ENCODE data around the gene RSF1. TPM values are rescaled to one million over a fixed set of nuclear protein-coding genes. Genes with fewer than 3 reads are reported as not detected.
"Not testable (repeated sequence)": the region's sequence is repeated elsewhere in the genome, so short reads cannot be mapped to it uniquely, and the experiment has no call there.

The RSF1 gene
- total RNA-seq, 4 donors from 2014 or later: 69.3 to 127 (median 77.0) TPM

- peak overlapping the region in 3 of 4 donors; percentile 24 to 81 (median 60) for H3K27ac ChIP-seq
These were observed 183.7 kb downstream of the RSF1 start for GRCh38 chr11:77636731-77637344.

GRCh38 chr11:77633926-77634325, 186.6 kb downstream of the RSF1 start:
- 83 to 90% methylated on average over 5 of the region's 5 CpGs for WGBS, 2 donors
- H3K36me3 ChIP-seq; H3K27me3 ChIP-seq; H3K4me3 ChIP-seq; DNase-seq (ENCODE audit: low spot score in 2 of 2); H3K27ac ChIP-seq; H3K9me3 ChIP-seq: not testable (repeated sequence)
- H3K4me1 ChIP-seq: peaks cover 0 to 55% (median 21%) of the 10 kb centered on the region in 4 donors

More at GRCh38 chr11:77636731-77637344, 183.7 kb downstream of the RSF1 start:
- Histone ChIP-seq H3K36me3 (no peaks in the 10 kb centered on the region), H3K27me3 (no peaks in the 10 kb centered on the region), H3K9me3 (no peaks in the 10 kb centered on the region), H3K4me1 (peaks cover 0 to 42% (median 16%) of the 10 kb centered on the region in 4 donors), H3K4me3 (peak overlapping the region; percentile 63 to 84 (median 82))
- DNase-seq (ENCODE audit: low spot score in 2 of 2): no peak
- WGBS, 2 donors: 2 to 3% methylated on average over 14 of the region's 14 CpGs
- TF ChIP-seq CTCF (IDR thresholded peaks at IDR 0.05): no peak

- whole genome bisulfite sequencing, 2 donors: 59 to 70% methylated on average over 4 of the region's 4 CpGs
- no peak for DNase-seq (ENCODE audit: low spot score in 2 of 2)
- Histone ChIP-seq H3K27me3 (no peaks in the 10 kb centered on the region), H3K4me3 (no peak overlapping the region), H3K36me3 (peaks cover 0 to 30% (median 0%) of the 10 kb centered on the region in 3 donors), H3K27ac (peak overlapping the region in 1 of 4 donors; percentile 20), H3K9me3 (no peaks in the 10 kb centered on the region), H3K4me1 (peaks cover 0 to 32% (median 5%) of the 10 kb centered on the region in 4 donors)
- no peak for TF ChIP-seq EP300 (IDR thresholded peaks at IDR 0.05)
- no peak for TF ChIP-seq CTCF (IDR thresholded peaks at IDR 0.05)
- TF ChIP-seq POLR2A (IDR thresholded peaks at IDR 0.05): no peak
These were observed 190.3 kb downstream of the RSF1 start for GRCh38 chr11:77630157-77630710.

GRCh38 chr11:77619576-77620198, 200.8 kb downstream of the RSF1 start:
- 79 to 82% methylated on average over 3 of the region's 3 CpGs for WGBS, 2 donors

GRCh38 chr11:77617892-77618291, 202.6 kb downstream of the RSF1 start:
- Histone ChIP-seq H3K4me3 (no peak overlapping the region), H3K27me3 (no peaks in the 10 kb centered on the region), H3K36me3 (peaks cover 0 to 84% (median 0%) of the 10 kb centered on the region in 3 donors), H3K27ac (peak overlapping the region in 1 of 4 donors; percentile 61), H3K4me1 (peaks cover 0 to 8% (median 0%) of the 10 kb centered on the region in 4 donors), H3K9me3 (no peaks in the 10 kb centered on the region)
- WGBS, 2 donors: 43 to 51% methylated on average over 3 of the region's 3 CpGs
- TF ChIP-seq CTCF (IDR thresholded peaks at IDR 0.05) (no peak), EP300 (IDR thresholded peaks at IDR 0.05) (no peak), POLR2A (IDR thresholded peaks at IDR 0.05) (no peak)
- no peak for DNase-seq (ENCODE audit: low spot score in 2 of 2)

More at GRCh38 chr11:77619576-77620198, 200.8 kb downstream of the RSF1 start:
- Histone ChIP-seq H3K4me1 (peaks cover 0 to 8% (median 0%) of the 10 kb centered on the region in 4 donors), H3K4me3 (no peak overlapping the region), H3K9me3 (no peaks in the 10 kb centered on the region), H3K36me3 (peaks cover 0 to 93% (median 3%) of the 10 kb centered on the region in 3 donors), H3K27ac (peak overlapping the region in 1 of 4 donors; percentile 17), H3K27me3 (no peaks in the 10 kb centered on the region)
- TF ChIP-seq EP300 (IDR thresholded peaks at IDR 0.05): no peak
- TF ChIP-seq CTCF (IDR thresholded peaks at IDR 0.05): peak; percentile 41 to 67 (median 58)
- DNase-seq (ENCODE audit: low spot score in 2 of 2): peak in 1 of 2 donors; percentile 37
